Caco-2 (cell line): ENCODE measurements around the gene EIF2B2. TPM values are rescaled to one million over a fixed set of nuclear protein-coding genes. Genes with fewer than 3 reads are reported as not detected.

ENCODE experiments used
- BruUV-seq: library from RNA; stranded (reverse); fragments of 400-500 nt; replicated peaks from 2 replicates; lab custom pipeline; 2021; lab: Mats Ljungman, UMichigan
- CTCF ChIA-PET: fragments of 300-600 bp; sonication (Branson Sonifier 250); formaldehyde crosslinking; loops from one replicate; lab custom pipeline; 2022; ENCODE audit warnings: antibody characterized with exemption; lab: Charles Lee
- POLR2A ChIA-PET: fragments of 300-600 bp; sonication (Branson Sonifier 250); formaldehyde crosslinking; loops from one replicate; lab custom pipeline; 2022; ENCODE audit warnings: antibody characterized with exemption; lab: Charles Lee
- DNase-seq, 2 experiments: peaks; one replicate each; pipeline versions ENCODE4 v3.0.0 to v3.0.0-alpha.2; 2020 to 2022
- H3K27me3 ChIP-seq: replicated peaks from 2 replicates; pipeline ENCODE4 v1.6.0; 2011; ENCODE audit warnings: low read length; ENCODE audit not compliant: control insufficient read depth, insufficient read depth
- H3K36me3 ChIP-seq: 2 replicates; pipeline ENCODE4 v1.5.1; 2011; ENCODE audit warnings: low read length; ENCODE audit not compliant: control insufficient read depth, insufficient read depth
- H3K4me1 ChIP-seq: fragments of 250-450 bp; sonication (Bioruptor Pico); 2 replicates; pipeline ENCODE4 v1.5.1; 2020; ENCODE audit warnings: mild to moderate bottlenecking
- H3K4me3 ChIP-seq: 2 replicates; pipeline ENCODE4 v1.5.1; 2011; ENCODE audit warnings: low read depth, mild to moderate bottlenecking, control low read depth, low read length
- H3K9me3 ChIP-seq: fragments of 250-450 bp; sonication (Bioruptor Pico); 2 replicates; pipeline ENCODE4 v1.5.1; 2020; ENCODE audit warnings: mild to moderate bottlenecking, moderate library complexity
- H3K27ac Mint-ChIP-seq: one replicate; pipeline ENCODE4 v1.8.0; 2022; ENCODE audit warnings: mixed read lengths; ENCODE audit not compliant: unreplicated experiment
- H3K27me3 Mint-ChIP-seq: one replicate; pipeline ENCODE4 v1.8.0; 2022; ENCODE audit warnings: mixed read lengths; ENCODE audit not compliant: insufficient read depth, unreplicated experiment
- H3K36me3 Mint-ChIP-seq: one replicate; pipeline ENCODE4 v1.8.0; 2022; ENCODE audit warnings: mild to moderate bottlenecking, mixed read lengths; ENCODE audit not compliant: insufficient read depth, unreplicated experiment
- H3K4me1 Mint-ChIP-seq: one replicate; pipeline ENCODE4 v1.8.0; 2022; ENCODE audit warnings: low read depth, mixed read lengths; ENCODE audit not compliant: unreplicated experiment
- H3K4me3 Mint-ChIP-seq: one replicate; pipeline ENCODE4 v1.8.0; 2022; ENCODE audit warnings: mild to moderate bottlenecking, moderate library complexity, mixed read lengths; ENCODE audit not compliant: unreplicated experiment
- H3K9me3 Mint-ChIP-seq: one replicate; pipeline ENCODE4 v1.8.0; 2022; ENCODE audit warnings: mixed read lengths; ENCODE audit not compliant: unreplicated experiment
- CTCF ChIP-seq, 2 experiments: fragments of 200-600 bp in 1 of 2; IDR thresholded peaks; 1 replicate in 1 of 2; 2 replicates in 1 of 2; pipeline versions ENCODE4 v1.5.1 to v1.8.0; 2011 to 2022; ENCODE audit warnings: antibody characterized with exemption in 1 of 2, control low read depth in 1 of 2, inconsistent platforms in 1 of 2, low read depth in 1 of 2, low read length in 1 of 2, mild to moderate bottlenecking in 1 of 2, moderate library complexity in 1 of 2; ENCODE audit not compliant: insufficient read depth in 1 of 2, severe bottlenecking in 1 of 2, unreplicated experiment in 1 of 2
- intact Hi-C: fragments of 100-400 bp; cut with micrococcal nuclease; formaldehyde crosslinking; loops from one replicate; pipeline ENCODE4 v1.10.0; 2022; ENCODE audit not compliant: unreplicated experiment
- total RNA-seq: library from RNA; stranded (reverse); gene quantifications from 2 replicates; pipeline ENCODE4 v1.2.3, GENCODE V29; 2022

EIF2B2 gene
- total RNA-seq, 1 experiment from 2014 or later, result 54.4 TPM

DNA sequence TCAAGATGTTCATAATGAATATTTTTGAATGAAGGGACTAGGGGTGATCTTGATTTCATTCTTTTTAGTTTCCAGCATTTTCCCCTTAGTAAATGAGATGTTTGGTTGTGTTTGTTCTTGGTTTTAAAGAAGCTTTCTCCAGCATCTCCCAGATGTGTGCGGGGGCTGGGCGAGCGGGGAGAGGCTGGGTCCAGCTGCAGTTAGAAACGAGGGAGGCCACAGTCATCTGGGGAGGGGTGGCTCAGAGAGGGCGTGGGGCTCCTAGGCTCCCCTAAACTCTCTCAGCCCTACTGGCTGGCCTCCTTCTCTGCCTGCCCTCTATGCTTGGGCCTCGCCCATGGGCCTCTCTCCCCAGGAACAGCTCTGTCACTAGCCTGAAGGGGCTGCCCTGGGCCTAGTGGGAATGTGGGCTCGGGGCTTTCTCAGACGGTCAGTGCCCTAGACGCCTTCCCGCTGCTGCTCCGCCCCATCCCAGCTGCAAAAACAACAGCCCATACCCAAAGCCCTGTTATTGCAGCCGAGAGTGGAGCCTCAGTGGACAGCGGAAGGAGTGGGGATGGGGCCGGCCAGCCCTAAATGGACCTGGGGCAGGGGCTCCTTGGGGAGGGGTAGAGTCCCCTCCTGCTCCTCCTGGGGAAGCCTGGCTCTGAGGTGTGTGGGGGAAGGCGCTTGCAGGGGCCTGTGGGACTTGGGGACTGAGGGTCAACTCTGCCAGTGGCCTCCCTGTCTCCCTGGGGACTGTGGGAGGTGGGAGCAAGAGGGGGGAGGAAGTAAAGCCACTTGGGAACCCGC, 18.3 kb upstream of the EIF2B2 start:
- H3K4me1 ChIP-seq, result peaks cover 9% of the 10 kb centered on the region
- no peak overlapping the region for H3K4me3 ChIP-seq
- TF ChIP-seq CTCF (IDR thresholded peaks at IDR 0.05; ENCODE audit: insufficient read depth in 1 of 2, low read depth in 1 of 2, low read length in 1 of 2, severe bottlenecking in 1 of 2, unreplicated experiment in 1 of 2), result no peak
- no peak for DNase-seq
- ChIA-PET CTCF (no interaction called here), POLR2A (no interaction called here)
- no peaks in the 10 kb centered on the region for H3K36me3 ChIP-seq
- Mint-ChIP-seq H3K9me3 (no peaks in the 10 kb centered on the region), H3K27me3 (no peaks in the 10 kb centered on the region), H3K4me1 (no peaks in the 10 kb centered on the region), H3K27ac (no peak overlapping the region), H3K36me3 (no peaks in the 10 kb centered on the region), H3K4me3 (no peak overlapping the region)
- intact Hi-C loops, result no loop called here
- no peaks in the 10 kb centered on the region for H3K9me3 ChIP-seq
- no peaks in the 10 kb centered on the region for H3K27me3 ChIP-seq
- no TSS peak for BruUV-seq

DNA sequence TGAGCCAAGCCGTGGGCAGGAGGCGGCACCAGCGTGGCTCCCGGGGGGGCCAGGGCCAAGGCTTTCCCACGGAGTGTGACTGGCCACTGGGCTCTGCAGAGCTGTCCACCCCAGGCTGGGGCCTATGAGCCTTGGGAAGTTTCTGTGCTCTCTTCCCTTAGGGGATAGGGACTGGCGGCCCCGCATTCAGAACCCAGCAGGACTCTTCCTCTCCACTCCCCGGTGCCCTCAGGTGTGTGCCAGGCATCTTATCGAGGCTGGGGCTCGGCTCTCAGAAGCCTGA, 17.8 kb upstream of the EIF2B2 start:
- POLR2A ChIA-PET, result no interaction called here
- no peak for DNase-seq
- TF ChIP-seq CTCF (IDR thresholded peaks at IDR 0.05; ENCODE audit: insufficient read depth in 1 of 2, low read depth in 1 of 2, low read length in 1 of 2, severe bottlenecking in 1 of 2, unreplicated experiment in 1 of 2), result no peak
- Mint-ChIP-seq H3K4me3 (no peak overlapping the region), H3K36me3 (no peaks in the 10 kb centered on the region), H3K4me1 (no peaks in the 10 kb centered on the region), H3K27ac (no peak overlapping the region), H3K27me3 (no peaks in the 10 kb centered on the region), H3K9me3 (no peaks in the 10 kb centered on the region)
- Histone ChIP-seq H3K27me3 (no peaks in the 10 kb centered on the region), H3K9me3 (no peaks in the 10 kb centered on the region), H3K4me3 (no peak overlapping the region), H3K4me1 (peaks cover 3% of the 10 kb centered on the region; the same call in 1 of the 2 replicates), H3K36me3 (no peaks in the 10 kb centered on the region)
- CTCF ChIA-PET, result no interaction called here
- intact Hi-C loops, result no loop called here
- BruUV-seq, result no TSS peak

DNA sequence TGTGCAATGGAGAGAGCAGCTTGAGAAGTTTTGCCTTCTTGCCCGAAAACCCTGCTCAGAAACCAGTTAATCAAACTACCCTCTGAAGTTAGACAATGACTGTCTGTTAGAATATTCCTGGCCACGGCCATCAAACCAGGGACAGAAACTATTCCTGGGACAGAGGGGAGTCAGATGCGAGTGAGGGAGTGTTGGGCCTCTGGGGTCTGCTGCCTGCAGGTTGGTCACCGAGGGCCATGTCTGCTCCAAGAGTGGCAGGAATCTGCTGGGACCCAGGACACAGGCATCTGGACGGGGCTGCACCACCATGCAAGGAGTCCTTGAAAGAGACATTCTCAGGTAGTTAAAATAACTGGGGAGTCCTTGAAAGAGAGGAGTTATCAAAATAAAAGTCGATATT, 16.9 kb upstream of the EIF2B2 start:
- Histone ChIP-seq H3K4me3 (no peak overlapping the region), H3K9me3 (no peaks in the 10 kb centered on the region), H3K27me3 (no peaks in the 10 kb centered on the region), H3K36me3 (no peaks in the 10 kb centered on the region), H3K4me1 (peaks cover 3% of the 10 kb centered on the region; the same call in 1 of the 2 replicates)
- H3K4me3 Mint-ChIP-seq, result no peak overlapping the region
- ChIA-PET CTCF (interaction anchor here (0.6 kb wide), 1 partner anchor 46 kb away, joined by 3 read pairs; no protein-coding TSS in a partner anchor), POLR2A (interaction anchor here (0.6 kb wide), 1 partner anchor 374 kb away, joined by 8 read pairs; the partner anchor contains the start of gene LTBP2)
- H3K9me3 Mint-ChIP-seq, result no peaks in the 10 kb centered on the region
- intact Hi-C loops, result no loop called here
- no peak for TF ChIP-seq CTCF (IDR thresholded peaks at IDR 0.05; ENCODE audit: insufficient read depth in 1 of 2, low read depth in 1 of 2, low read length in 1 of 2, severe bottlenecking in 1 of 2, unreplicated experiment in 1 of 2)
- H3K4me1 Mint-ChIP-seq, result no peaks in the 10 kb centered on the region
- H3K36me3 Mint-ChIP-seq, result no peaks in the 10 kb centered on the region
- DNase-seq, result no peak
- no TSS peak for BruUV-seq
- H3K27me3 Mint-ChIP-seq, result no peaks in the 10 kb centered on the region
- H3K27ac Mint-ChIP-seq, result no peak overlapping the region
